KOPT-K1 (cell line): ENCODE data around the gene PLXNA2.

Source experiments
- H3K27ac ChIP-seq: fragments of 200-600 bp; sonication (generic); 2 replicates; pipeline ENCODE4 v1.5.1; 2016; ENCODE audit warnings: antibody characterized with exemption, mild to moderate bottlenecking, low read depth, low read length; ENCODE audit not compliant: poor library complexity, severe bottlenecking
- H3K36me3 ChIP-seq: fragments of 200-600 bp; sonication (generic); 2 replicates; pipeline ENCODE4 v1.5.1; 2017; ENCODE audit warnings: antibody characterized with exemption, mild to moderate bottlenecking, low read length, moderate library complexity; ENCODE audit not compliant: insufficient read depth
- H3K9me3 ChIP-seq: fragments of 200-600 bp; sonication (generic); 2 replicates; pipeline ENCODE4 v1.5.1; 2017; ENCODE audit warnings: antibody characterized with exemption, low read length, mild to moderate bottlenecking; ENCODE audit not compliant: insufficient read depth, poor library complexity, severe bottlenecking

The PLXNA2 gene

DNA sequence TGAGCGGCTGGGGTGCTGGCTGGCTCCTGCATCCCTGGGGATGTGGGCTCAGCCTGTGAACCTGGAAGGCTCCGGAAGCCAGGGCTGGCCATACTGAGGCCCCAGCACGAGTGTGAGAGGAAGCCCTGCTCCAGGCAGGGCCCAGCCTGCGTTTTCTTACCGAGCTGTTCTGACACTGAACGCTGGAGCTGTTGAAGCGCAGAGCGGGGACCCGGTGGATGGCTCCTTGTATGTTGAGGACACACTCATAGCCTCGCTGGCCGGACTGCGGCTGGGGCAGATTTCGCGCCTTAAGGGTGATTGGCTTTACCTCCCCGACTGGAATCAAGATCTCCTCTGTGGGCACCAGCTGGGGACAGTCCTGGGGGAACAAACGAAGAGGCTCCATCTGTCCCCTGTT, 160.0 kb downstream of the PLXNA2 start:
- no peaks in the 10 kb centered on the region for H3K9me3 ChIP-seq

DNA sequence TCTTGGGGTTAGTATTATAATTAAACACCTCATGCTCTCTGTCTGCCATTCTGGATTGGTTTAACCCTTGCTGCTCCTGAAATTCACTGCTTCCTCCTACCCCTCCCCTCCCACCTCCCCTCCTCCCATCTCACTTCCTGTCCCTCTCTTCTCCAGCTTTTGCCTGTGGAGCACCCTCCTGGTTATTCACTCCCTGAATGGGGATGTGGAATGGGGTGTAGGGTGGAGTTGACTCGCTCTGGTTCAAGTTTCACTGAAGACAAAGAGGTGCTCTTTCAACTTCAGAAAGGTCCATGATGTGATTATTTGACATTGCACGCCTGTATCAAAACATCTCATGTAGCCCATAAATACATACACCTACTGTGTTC, 160.5 kb downstream of the PLXNA2 start:
- H3K27ac ChIP-seq = no peak overlapping the region
- H3K36me3 ChIP-seq = no peaks in the 10 kb centered on the region
- no peaks in the 10 kb centered on the region for H3K9me3 ChIP-seq

More for the DNA sequence above, 160.0 kb downstream of the PLXNA2 start:
- Histone ChIP-seq H3K36me3 (no peaks in the 10 kb centered on the region), H3K27ac (no peak overlapping the region)

DNA sequence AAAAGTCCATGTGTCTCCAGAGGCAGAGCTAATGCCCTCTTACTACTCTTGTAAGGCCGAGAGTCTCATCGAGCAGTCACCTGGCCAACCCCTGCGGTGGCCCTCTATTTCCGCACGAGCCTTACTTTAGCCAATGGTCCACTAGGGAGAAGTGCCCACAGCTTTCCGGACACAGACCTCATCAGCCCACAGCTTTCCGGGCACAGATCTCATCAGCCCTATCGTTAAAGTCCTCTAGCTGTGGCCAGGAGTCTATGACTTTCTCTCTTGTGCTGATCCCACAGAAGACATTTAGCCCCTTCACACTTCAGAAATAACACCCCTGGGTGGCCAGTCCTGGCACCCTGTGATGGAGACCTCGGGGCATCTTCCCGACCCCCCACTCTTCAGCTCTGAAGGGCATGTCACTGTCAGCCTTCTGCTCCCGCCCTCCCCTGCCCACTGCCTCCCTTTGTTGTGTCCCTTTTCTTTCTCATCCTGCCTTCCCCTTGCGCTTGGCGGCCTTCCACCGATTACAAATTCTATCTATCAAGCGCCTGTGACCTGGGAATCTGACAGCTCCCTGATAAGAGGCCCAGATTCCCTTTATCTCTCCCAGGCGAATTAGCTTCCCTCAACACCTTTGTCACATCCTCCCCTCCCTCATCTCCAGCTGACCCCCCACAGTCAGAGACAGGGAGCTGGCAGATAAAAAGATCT, 161.0 kb downstream of the PLXNA2 start:
- Histone ChIP-seq H3K27ac (no peak overlapping the region), H3K36me3 (no peaks in the 10 kb centered on the region), H3K9me3 (no peaks in the 10 kb centered on the region)

DNA sequence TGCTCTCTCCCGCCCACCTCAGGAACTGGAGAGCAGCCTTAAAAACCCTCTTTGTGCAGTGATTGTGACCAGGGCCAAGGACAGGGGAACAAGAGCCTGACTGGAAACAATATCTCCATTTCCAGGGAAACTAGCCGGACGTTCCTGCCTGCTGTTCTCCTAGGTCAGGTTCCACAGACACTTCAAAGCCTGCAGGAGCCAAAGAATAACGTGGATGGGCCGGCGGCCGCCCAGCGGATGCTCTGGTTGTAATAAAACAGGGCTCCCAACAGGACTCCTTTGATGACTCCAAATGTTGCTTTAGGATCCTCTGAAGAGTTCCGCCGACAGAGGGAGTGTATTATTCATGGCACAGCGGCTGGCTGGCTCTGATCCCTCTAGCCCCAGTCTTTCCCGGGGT, 162.2 kb downstream of the PLXNA2 start:
- H3K36me3 ChIP-seq = no peaks in the 10 kb centered on the region
- H3K27ac ChIP-seq = no peak overlapping the region
- no peaks in the 10 kb centered on the region for H3K9me3 ChIP-seq

DNA sequence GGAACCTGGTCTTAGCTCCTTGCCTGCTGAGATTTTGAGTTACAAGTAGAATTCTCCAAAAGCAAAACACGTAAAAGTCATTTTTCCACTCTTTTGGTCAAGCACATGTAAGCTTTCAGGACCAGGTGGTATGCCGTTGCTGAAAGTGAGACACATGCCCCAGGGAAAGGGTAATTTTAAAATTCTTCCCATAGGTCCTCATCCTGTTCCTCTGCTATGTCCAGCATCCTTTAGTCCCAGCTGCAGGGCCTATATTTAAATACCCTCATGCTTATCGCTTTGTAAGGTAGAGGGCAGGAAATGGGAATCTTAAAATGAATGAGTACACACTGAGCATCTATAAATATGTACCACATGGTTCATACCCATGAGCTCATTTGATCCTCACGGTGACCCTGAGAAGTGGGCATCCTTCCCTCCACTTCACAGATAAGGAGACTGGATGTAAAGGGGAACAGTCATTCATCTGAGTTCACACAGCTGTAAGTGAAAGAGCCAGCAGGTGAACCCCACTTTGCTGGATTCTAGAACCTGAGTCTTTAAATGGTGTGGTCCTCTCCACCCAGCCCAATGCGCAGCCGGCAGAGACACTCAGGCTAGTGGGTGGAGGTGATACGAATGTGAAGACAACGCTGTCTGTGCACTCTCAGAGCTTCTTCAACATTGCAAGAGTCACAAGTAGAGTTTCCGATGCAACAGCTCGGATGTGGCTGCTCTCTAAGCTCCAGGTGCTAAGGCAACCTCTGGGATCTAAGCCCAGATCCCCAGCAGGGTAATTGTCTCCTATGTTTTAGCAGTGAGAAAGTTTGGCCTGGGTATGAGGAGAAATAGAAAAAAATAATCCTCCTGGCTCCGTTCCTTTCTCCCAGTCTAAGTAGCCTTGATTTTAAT, 163.5 kb downstream of the PLXNA2 start:
- Histone ChIP-seq H3K9me3 (no peaks in the 10 kb centered on the region), H3K36me3 (no peaks in the 10 kb centered on the region), H3K27ac (no peak overlapping the region)

DNA sequence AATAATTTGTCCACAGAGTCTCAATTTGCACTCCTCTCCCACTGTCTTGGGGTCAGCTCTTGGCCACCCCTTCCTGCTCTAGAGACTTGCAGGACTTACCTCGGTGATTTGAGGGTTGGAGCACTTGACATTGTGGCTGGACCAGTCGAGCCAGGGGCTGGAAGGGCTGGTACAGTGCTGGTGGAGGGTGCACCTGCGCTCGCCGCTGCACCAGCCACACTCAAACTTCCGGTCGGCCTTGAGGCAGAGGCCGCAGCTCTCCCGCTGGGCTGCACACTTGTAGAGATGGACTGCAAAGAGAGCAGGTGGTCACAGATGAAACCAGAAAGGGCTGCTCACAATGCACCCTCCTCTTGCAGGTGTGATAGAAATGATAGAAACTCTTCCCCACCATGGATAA, 165.0 kb downstream of the PLXNA2 start:
- H3K27ac ChIP-seq = no peak overlapping the region
- H3K9me3 ChIP-seq = no peaks in the 10 kb centered on the region
- no peaks in the 10 kb centered on the region for H3K36me3 ChIP-seq

DNA sequence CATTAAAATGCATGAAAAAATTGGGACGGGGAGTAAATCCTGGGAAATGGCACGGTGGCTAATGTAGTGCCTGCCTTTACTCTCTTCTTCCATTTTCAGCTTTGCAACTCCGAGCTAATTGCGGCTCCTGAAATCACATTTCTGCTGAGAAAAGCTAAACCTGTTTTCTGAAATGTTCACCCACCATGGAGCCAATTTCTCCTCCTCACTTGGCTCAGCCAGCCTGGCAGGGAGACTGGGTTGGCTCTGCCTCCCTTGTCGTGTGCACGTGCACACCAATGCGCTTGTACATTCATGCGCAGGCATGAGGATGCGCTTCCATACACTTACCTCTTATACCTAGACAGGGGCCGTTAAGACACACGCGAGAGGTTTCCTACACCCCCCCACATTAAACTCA, 165.4 kb downstream of the PLXNA2 start:
- H3K27ac ChIP-seq = no peak overlapping the region
- H3K36me3 ChIP-seq = no peaks in the 10 kb centered on the region
- no peaks in the 10 kb centered on the region for H3K9me3 ChIP-seq

DNA sequence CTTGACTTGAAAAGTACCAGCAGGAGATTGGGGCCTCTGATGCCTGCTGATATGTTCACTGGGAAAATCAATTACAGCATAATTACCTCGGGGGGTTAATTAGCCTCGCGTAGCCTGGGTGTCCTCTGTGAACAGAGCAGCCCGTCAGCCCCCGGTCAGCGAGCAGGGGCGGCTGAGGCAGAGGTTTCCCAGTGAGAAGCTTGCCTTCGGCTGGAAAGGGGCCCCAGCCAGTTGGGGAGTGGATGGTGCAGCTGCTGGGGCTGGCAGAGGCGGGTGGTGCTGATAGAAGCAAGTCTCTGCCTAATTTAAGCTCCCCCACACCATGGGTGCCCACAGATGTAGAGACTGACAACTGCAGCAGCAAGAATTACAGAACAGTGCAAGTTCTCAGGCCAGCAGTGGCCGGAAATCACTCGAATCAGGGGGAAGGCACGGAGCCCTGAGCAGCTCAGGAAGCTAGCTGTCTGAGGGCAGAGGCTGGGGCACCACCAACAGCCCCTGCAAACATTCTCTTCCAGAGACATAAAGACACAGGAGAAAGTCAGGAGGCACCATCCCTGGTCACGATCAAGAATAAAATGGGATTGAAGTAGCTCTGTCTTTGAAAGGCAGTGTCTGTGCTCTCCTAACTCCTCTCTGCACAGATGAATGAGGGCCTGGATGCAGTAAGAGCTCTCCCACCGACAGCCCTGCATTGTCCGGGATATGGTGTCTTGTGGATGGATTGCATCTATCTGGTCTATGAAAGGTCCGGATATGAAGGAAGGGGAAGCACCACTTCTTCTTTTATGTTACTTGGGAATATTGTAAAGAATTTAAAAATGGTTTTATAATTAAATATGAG, 166.7 kb downstream of the PLXNA2 start:
- Histone ChIP-seq H3K36me3 (no peaks in the 10 kb centered on the region), H3K9me3 (no peaks in the 10 kb centered on the region), H3K27ac (no peak overlapping the region)

DNA sequence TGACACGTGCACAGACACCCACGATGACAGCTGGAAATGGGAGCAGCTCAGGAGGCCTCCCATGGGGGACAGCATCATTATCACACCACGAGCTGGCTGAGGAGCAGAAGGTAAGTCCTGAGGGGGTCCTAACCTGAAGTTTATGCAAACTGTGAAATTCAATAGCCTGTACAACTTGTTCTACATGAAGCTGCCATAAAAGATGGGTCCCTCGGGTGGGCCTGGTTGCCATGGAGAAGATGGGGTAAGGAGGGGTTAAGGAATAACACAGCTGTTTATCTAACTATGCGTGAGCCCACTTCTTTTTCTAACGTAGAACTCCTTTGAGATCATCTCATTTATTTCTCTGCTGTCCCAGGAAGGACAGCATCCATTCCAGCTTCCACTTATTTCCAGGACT, 169.8 kb downstream of the PLXNA2 start:
- H3K36me3 ChIP-seq = no peaks in the 10 kb centered on the region
- no peaks in the 10 kb centered on the region for H3K9me3 ChIP-seq
- no peak overlapping the region for H3K27ac ChIP-seq

DNA sequence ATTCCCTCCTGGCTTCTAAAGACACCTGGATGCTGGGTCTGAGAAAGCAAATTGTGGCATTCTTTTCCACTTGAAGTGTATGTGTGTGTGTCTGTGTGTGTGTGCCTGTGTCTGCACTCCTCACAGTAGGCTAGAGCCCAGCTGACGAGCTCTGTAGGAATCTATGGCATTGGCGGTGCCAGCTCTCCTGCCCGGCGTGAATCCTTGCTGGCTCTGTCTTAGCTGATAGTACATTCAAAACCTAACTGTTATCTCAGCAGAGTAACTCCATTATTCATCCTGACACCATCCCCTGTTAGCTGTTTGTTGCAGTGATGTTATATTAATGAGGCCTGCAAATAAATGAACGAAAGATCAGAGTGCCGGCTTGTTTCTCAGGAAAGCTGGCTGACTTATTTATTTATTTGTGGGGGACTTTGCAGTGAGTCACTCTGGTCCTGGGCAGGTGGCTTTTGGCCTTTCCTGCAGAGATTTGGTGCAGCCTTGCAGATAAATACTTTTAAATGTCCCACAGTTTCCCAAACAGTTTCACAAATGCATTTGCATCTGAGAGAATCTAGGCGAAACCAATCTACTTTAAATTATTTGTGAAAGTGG, 172.7 kb downstream of the PLXNA2 start:
- H3K36me3 ChIP-seq = no peaks in the 10 kb centered on the region
- H3K27ac ChIP-seq = no peak overlapping the region
- H3K9me3 ChIP-seq = no peaks in the 10 kb centered on the region

DNA sequence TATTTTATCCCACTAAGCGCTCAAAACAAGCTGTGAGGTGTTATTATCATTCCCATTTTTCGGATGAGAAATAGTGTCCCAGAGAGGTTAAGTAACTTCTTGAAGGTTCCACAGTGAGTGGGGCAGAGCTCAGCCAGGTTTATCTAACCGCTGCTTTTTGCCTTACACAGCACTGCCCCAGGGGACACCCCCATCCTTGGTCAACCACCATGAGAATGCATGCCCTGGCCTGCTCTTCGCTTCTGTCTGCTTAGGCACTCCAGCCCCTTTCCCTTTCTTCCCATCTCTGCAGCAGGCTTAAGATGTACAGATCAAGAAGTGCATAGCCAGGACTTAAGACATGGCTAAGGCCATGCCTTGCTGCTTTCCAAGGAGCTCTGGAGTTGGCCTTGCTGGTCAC, 174.3 kb downstream of the PLXNA2 start:
- Histone ChIP-seq H3K27ac (no peak overlapping the region), H3K9me3 (no peaks in the 10 kb centered on the region), H3K36me3 (no peaks in the 10 kb centered on the region)

DNA sequence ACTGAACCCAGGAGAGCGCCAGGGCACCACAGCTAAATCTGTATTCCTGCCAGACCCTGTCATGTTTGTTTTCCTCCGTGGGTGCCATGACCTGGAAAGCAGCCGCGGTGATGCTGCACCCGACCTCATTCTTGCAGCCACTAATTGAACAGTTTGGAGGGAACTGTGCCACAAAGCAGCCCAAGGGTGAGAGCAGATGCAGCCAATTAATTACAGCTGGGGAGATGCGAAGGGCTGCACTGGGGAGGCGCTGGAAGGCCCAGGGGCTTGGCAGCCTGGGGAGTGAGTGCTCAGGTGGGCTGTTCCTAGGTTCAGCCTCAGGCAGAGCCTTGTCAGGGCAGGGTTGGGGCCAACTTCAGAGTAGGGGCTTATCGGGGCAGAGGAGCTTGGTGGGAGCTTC, 174.9 kb downstream of the PLXNA2 start:
- Histone ChIP-seq H3K9me3 (no peaks in the 10 kb centered on the region), H3K36me3 (no peaks in the 10 kb centered on the region), H3K27ac (no peak overlapping the region)

DNA sequence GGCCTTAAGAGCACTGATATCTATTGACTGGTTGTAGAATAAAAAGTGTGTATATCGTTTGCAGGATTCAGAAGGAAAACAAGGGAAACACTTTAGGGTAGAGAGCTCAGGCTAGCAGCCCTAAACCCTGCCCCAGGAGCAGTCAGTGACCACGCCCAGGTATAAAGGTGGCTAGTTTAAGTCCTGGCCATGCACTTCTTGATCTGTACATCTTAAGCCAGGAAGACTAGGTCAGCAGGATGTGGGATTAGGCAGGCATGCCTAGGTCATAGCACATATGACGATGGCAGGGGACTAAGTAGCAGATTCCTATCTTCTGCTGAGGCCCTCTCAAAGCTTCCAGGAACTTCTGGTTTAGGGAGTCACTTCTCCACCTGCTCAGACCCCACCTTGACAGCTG, 175.3 kb downstream of the PLXNA2 start:
- no peaks in the 10 kb centered on the region for H3K36me3 ChIP-seq
- no peaks in the 10 kb centered on the region for H3K9me3 ChIP-seq
- no peak overlapping the region for H3K27ac ChIP-seq

DNA sequence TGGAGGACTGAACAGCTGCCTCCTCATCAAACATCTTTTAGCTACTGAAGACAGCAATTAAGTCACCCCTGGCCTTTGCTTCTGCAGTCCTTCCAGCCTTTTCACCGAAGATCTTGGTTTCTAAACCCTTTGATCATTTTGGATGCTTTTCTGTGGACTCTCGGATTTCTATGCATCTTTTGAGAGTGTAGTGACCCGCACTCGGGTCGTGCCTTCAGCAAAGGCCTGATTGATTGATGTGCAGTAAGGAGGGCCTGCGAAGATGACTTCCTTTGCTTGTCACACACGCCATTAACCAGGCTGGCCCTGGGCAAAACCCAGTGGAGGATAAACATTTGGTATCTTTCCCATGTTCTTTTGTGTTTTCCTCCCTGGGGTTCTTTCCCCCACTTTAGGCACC, 175.8 kb downstream of the PLXNA2 start:
- no peaks in the 10 kb centered on the region for H3K36me3 ChIP-seq
- no peaks in the 10 kb centered on the region for H3K9me3 ChIP-seq
- H3K27ac ChIP-seq = no peak overlapping the region

DNA sequence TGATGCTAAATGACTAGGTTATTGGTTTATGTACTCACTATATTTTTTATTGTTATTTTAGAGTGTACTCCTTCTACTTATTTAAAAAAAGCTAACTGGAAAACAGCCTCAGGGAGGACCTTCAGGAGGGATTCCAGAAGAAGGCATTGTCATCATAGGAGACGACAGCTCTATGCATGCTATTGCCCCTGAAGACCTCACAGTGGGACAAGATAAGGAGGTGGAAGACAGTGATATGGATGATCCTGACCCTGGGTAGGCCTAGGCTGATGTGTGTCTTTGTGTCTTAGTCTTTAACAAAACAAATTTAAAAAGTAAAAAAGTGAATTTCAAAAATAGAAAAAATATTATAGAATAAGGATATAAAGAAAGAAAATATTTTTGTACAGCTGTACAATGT, 177.6 kb downstream of the PLXNA2 start:
- no peaks in the 10 kb centered on the region for H3K36me3 ChIP-seq
- H3K27ac ChIP-seq = no peak overlapping the region

More for the DNA sequence above, 177.6 kb downstream of the PLXNA2 start:
- no peaks in the 10 kb centered on the region for H3K9me3 ChIP-seq
